Hepatocyte (in vitro differentiated cells): ENCODE measurements around the gene FBN3.

Experiments
- CTCF ChIP-seq: fragments of 200-600 bp; sonication (generic); IDR thresholded peaks from 2 replicates; pipeline ENCODE4 v1.5.1; 2016; ENCODE audit warnings: antibody characterized with exemption, mild to moderate bottlenecking; ENCODE audit not compliant: poor library complexity
- EZH2 ChIP-seq: fragments of 200-600 bp; sonication (generic); IDR thresholded peaks from 2 replicates; pipeline ENCODE4 v1.6.1; 2016; ENCODE audit warnings: antibody characterized with exemption, mild to moderate bottlenecking, borderline replicate concordance
- EZH2phosphoT487 ChIP-seq: fragments of 200-600 bp; sonication (generic); IDR thresholded peaks from one replicate; pipeline ENCODE4 v1.6.1; 2018; ENCODE audit warnings: antibody characterized with exemption, mild to moderate bottlenecking, low read depth, moderate library complexity; ENCODE audit not compliant: unreplicated experiment, severe bottlenecking

- TF ChIP-seq CTCF, result no peak
- no peak for TF ChIP-seq EZH2
- TF ChIP-seq EZH2phosphoT487, result no peak
These were observed 53.3 kb downstream of the FBN3 start for GRCh38 chr19:8096071-8096470.
